GM15510 (cell line): ENCODE results near the gene DGKD.
A peak's percentile ranks its signal among the peaks of the same experiment; 100 is the strongest.

Source experiments
- POLR2A ChIP-seq: IDR thresholded peaks from 3 replicates; pipeline ENCODE4 v1.6.1; 2011; ENCODE audit warnings: borderline replicate concordance; ENCODE audit not compliant: insufficient read length; ENCODE audit errors: extremely low read depth

DGKD gene

GRCh38 chr2:233468047-233468740 is 113.9 kb downstream of the DGKD start:
- peak; percentile 4 for TF ChIP-seq POLR2A

DNA sequence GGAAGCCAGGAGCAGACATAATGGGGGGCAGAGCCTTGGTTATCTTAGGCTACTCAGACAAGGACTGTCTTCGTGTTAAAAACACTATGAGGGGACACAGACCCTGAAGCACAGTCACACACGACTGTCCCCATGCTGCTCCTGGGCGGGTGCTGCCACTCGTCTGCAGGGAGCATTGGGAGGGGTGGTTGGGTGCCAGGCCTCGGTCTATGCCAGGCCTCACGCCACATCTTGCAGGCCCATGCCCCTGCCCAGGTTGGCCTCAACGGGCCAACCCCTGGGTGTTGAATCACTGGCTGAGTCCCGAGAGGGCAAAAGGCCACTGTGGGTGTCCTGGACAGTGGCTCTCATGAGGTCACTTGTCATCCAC is 114.4 kb downstream of the DGKD start:
- TF ChIP-seq POLR2A, result no peak

GRCh38 chr2:233469261-233470010 is 115.1 kb downstream of the DGKD start:
- TF ChIP-seq POLR2A, result no peak

- no peak for TF ChIP-seq POLR2A
Measured at GRCh38 chr2:233470011-233470687, 115.9 kb downstream of the DGKD start.

- no peak for TF ChIP-seq POLR2A
Measured at GRCh38 chr2:233470839-233471238, 116.5 kb downstream of the DGKD start.

DNA sequence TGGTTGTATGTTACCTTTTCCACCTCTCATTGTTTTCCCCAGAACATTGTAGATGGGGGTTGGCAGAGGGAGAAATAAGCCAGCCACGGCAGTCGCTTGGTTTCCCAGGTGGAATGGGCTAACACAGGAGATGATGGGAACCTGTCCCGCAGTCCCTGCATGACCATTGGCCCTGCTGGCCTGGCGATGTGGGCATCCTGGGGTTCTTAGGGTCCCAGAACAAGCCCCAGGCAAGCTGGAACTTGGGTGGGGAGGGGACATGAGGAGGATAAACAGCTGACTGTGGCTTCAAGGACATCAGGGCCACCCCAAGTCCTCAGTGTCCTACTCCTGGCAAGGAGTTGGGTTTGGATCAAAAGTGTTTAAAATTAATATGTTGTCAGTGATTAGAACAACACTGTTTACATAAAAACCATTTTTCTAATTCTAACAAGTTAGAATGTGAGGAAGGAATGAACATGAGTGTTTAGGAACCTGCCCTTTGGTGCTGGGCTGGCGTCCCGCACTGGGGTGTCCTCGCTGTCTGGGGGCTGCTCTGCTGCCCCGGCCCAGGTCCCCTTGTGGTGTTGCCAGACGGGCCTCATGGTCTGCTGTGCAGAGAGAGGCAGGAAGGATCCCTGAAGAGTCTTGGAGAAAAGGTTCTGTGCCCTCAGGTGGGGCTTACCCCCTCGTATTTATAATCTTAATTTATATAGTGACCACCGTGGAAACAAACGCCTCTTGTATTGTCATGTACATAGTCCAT is 117.2 kb downstream of the DGKD start:
- no peak for TF ChIP-seq POLR2A

DNA sequence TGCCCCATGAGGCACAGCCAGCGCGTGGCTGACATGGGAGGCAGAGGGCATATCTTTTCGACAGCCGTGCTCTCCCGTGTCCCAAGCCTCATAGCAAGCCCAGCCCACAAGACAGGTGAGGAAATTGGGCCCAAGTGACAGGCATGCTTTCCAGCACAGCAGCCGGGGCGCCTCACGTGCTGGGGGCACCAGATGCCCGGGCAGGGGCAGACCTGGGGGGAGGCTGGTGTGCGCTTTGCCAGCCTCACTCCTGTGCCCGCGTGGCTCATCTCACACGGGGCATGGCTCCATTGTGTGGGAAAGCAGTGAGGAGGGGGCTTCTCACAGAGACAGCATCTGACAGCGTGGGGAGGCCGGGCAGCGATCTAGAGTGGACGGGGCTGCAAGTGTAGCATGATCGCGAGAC is 119.1 kb downstream of the DGKD start:
- no peak for TF ChIP-seq POLR2A

- TF ChIP-seq POLR2A, result no peak
Measured at GRCh38 chr2:233473878-233474277, 119.6 kb downstream of the DGKD start.

GRCh38 chr2:233474308-233475160 is 120.2 kb downstream of the DGKD start:
- TF ChIP-seq POLR2A, result no peak

DNA sequence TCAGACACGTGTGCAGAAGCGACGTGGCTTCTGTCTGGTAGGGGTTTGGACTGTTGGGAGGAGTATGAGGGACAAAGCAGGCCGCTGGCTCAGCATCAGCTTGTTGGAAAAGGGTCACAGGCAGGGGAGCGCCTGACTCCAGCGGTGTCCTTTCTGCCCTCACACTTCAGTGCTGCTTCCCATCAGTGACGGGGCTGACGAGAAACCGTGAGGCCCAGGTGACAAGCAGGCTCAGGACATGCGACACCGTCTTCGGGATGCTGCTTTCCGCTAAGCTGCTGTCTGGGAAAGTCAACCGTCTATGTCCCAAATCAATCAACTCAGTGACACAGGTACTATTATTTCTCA is 121.7 kb downstream of the DGKD start:
- no peak for TF ChIP-seq POLR2A

- TF ChIP-seq POLR2A, result no peak
Measured at GRCh38 chr2:233476651-233477547, 122.6 kb downstream of the DGKD start.

DNA sequence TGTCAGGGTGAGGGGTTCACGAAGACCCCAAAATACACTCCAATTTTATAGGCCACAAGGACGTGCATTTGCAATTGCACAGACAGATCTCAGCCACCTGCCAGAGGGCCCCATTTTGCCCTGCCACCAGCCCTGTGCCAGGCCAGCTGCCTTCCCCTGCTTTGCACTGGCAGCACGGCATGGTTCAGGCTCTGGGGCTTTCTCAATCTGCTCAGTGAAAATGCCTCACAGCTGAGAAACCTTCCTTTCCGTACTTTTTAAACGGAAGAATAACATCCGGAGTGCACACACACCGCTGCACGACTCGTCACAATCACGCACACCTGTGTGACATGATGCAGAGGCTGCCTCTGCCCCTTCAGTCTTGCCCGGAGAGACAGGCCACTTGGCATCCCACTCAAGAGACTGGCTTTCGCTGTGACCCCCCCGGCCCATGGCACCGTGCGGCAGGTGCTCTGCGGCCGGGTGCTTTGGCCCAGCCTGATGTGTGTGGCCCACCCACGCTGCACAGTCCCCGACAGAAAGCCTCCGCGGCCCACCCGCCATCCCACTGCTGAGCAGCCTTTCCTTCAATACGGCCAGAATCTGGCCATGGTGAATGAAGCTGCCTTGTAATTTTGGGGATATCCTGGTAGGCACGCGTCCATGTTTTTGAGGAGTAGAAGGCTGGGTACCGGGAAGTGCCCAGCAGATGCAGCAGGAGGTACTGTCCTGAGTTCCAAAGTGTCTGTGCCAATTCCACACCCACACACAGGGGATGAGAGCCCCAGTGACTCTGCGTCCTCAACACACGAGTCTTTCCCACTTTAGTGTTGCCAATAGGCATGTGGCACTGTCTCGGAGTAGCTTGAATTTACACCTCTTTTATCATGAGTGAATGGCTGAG is 123.5 kb downstream of the DGKD start:
- no peak for TF ChIP-seq POLR2A
